ENCODE results near the gene PUM1. TPM values are rescaled to one million over a fixed set of nuclear protein-coding genes. Genes with fewer than 3 reads are reported as not detected.
A peak's percentile ranks its signal among the peaks of the same experiment; 100 is the strongest.

Gene PUM1
- total RNA-seq, 1 experiment from 2014 or later: 61.3 TPM

- no peak for DNase-seq (ENCODE audit: low read depth)
Measured at GRCh38 chr1:30893776-30894507, 171.6 kb downstream of the PUM1 start.

GRCh38 chr1:30892671-30893073 lies 172.8 kb downstream of the PUM1 start:
- DNase-seq (ENCODE audit: low read depth): no peak

GRCh38 chr1:30891227-30891552 lies 174.3 kb downstream of the PUM1 start:
- no peak for DNase-seq (ENCODE audit: low read depth)

GRCh38 chr1:30890502-30891226 lies 174.9 kb downstream of the PUM1 start:
- no peak for DNase-seq (ENCODE audit: low read depth)

- DNase-seq (ENCODE audit: low read depth): no peak
Measured at GRCh38 chr1:30889511-30889910, 176.0 kb downstream of the PUM1 start.

- DNase-seq (ENCODE audit: low read depth): no peak
Measured at GRCh38 chr1:30888975-30889374, 176.5 kb downstream of the PUM1 start.

GRCh38 chr1:30888391-30888790 lies 177.1 kb downstream of the PUM1 start:
- peak; percentile 20 for DNase-seq (ENCODE audit: low read depth)

- DNase-seq (ENCODE audit: low read depth): peak; percentile 44
Measured at GRCh38 chr1:30887485-30888315, 177.8 kb downstream of the PUM1 start.

GRCh38 chr1:30886710-30887428 lies 178.6 kb downstream of the PUM1 start:
- no peak for DNase-seq (ENCODE audit: low read depth)

GRCh38 chr1:30885570-30886522 lies 179.7 kb downstream of the PUM1 start:
- no peak for DNase-seq (ENCODE audit: low read depth)

GRCh38 chr1:30884723-30885122 lies 180.8 kb downstream of the PUM1 start:
- no peak for DNase-seq (ENCODE audit: low read depth)

GRCh38 chr1:30883389-30884172 lies 181.9 kb downstream of the PUM1 start:
- no peak for DNase-seq (ENCODE audit: low read depth)

GRCh38 chr1:30882678-30883388 lies 182.7 kb downstream of the PUM1 start:
- DNase-seq (ENCODE audit: low read depth): no peak

Other genes starting within 250 kb of the PUM1 start
- 32.3 and 53.2 TPM in 2 replicates for gene SDC3, start 157.0 kb downstream of the PUM1 start, total RNA-seq (2014; rRNA removed; shearing (Covaris generic))
- 0.27 and 0.63 TPM in 2 replicates for gene NKAIN1, start 174.2 kb upstream of the PUM1 start, total RNA-seq (2014; rRNA removed; shearing (Covaris generic))
- 139 and 149 TPM in 2 replicates for gene SNRNP40, start 231.1 kb upstream of the PUM1 start, total RNA-seq (2014; rRNA removed; shearing (Covaris generic))
- gene ZCCHC17, start 231.3 kb upstream of the PUM1 start, total RNA-seq (2014; rRNA removed; shearing (Covaris generic)): 56.9 and 59.1 TPM in 2 replicates

All from Daoy (cell line).